DOHH2 (cell line): Measurements from ENCODE around the gene HMGCS2.

Source experiments
- EZH2phosphoT487 ChIP-seq: fragments of 200-600 bp; sonication (generic); IDR thresholded peaks from 2 replicates; pipeline ENCODE4 v1.6.1; 2017; ENCODE audit warnings: borderline replicate concordance, mild to moderate bottlenecking, antibody characterized with exemption, low read length, moderate library complexity, mixed read lengths
- TF ChIP-seq, protein P1 (sequence below): fragments of 200-600 bp; sonication (generic); IDR thresholded peaks from one replicate; pipeline ENCODE4 v1.5.1; 2014; ENCODE audit warnings: antibody characterized with exemption, mild to moderate bottlenecking, low read depth, low read length; ENCODE audit not compliant: poor library complexity, severe bottlenecking

DNA sequence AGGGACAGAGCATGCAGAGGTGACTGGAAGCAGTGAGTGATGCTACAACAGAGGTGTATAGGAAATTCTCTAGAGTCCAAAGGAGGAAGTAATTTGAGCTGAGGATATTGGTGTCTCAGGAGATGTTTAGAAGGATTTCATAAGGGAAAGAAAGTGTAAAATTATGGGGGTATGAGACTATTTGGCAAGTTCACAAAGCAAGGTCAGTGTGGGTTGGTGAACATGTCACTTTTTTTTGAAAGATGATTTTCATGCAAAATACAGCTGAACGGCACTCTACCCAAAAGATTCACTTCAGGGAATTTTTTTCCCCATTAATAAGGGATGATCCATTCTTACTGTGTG, 24.1 kb downstream of the HMGCS2 start:
- TF ChIP-seq, protein P1, sequence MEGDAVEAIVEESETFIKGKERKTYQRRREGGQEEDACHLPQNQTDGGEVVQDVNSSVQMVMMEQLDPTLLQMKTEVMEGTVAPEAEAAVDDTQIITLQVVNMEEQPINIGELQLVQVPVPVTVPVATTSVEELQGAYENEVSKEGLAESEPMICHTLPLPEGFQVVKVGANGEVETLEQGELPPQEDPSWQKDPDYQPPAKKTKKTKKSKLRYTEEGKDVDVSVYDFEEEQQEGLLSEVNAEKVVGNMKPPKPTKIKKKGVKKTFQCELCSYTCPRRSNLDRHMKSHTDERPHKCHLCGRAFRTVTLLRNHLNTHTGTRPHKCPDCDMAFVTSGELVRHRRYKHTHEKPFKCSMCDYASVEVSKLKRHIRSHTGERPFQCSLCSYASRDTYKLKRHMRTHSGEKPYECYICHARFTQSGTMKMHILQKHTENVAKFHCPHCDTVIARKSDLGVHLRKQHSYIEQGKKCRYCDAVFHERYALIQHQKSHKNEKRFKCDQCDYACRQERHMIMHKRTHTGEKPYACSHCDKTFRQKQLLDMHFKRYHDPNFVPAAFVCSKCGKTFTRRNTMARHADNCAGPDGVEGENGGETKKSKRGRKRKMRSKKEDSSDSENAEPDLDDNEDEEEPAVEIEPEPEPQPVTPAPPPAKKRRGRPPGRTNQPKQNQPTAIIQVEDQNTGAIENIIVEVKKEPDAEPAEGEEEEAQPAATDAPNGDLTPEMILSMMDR: no peak
- TF ChIP-seq EZH2phosphoT487: no peak
